ENCODE measurements around the gene FBN2.

- TF ChIP-seq CTCF (IDR thresholded peaks at IDR 0.05) (no peak), POLR2AphosphoS5 (IDR thresholded peaks at IDR 0.05; ENCODE audit: low read depth, low read length) (no peak), TCF7L2 (IDR thresholded peaks at IDR 0.05; ENCODE audit: low read depth, low read length) (no peak), SIN3A (IDR thresholded peaks at IDR 0.05; ENCODE audit: borderline replicate concordance, insufficient read depth, low read depth, low read length) (no peak)
- TF ChIP-seq, protein P1, sequence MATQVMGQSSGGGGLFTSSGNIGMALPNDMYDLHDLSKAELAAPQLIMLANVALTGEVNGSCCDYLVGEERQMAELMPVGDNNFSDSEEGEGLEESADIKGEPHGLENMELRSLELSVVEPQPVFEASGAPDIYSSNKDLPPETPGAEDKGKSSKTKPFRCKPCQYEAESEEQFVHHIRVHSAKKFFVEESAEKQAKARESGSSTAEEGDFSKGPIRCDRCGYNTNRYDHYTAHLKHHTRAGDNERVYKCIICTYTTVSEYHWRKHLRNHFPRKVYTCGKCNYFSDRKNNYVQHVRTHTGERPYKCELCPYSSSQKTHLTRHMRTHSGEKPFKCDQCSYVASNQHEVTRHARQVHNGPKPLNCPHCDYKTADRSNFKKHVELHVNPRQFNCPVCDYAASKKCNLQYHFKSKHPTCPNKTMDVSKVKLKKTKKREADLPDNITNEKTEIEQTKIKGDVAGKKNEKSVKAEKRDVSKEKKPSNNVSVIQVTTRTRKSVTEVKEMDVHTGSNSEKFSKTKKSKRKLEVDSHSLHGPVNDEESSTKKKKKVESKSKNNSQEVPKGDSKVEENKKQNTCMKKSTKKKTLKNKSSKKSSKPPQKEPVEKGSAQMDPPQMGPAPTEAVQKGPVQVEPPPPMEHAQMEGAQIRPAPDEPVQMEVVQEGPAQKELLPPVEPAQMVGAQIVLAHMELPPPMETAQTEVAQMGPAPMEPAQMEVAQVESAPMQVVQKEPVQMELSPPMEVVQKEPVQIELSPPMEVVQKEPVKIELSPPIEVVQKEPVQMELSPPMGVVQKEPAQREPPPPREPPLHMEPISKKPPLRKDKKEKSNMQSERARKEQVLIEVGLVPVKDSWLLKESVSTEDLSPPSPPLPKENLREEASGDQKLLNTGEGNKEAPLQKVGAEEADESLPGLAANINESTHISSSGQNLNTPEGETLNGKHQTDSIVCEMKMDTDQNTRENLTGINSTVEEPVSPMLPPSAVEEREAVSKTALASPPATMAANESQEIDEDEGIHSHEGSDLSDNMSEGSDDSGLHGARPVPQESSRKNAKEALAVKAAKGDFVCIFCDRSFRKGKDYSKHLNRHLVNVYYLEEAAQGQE (IDR thresholded peaks at IDR 0.05; ENCODE audit: insufficient read depth in 1 of 2, low read depth in 2 of 2, low read length in 1 of 2), result no peak
Measured at GRCh38 chr5:128346038-128346437, 192.0 kb downstream of the FBN2 start.
